Epithelial cell of proximal tubule (primary cell): ENCODE results near the gene EXD3. TPM values are rescaled to one million over a fixed set of nuclear protein-coding genes. Genes with fewer than 3 reads are reported as not detected.

ENCODE experiments used
- DNase-seq: peaks from one replicate; pipeline ENCODE4 v3.0.0-alpha.2; 2011; ENCODE audit warnings: low read depth
- H3K4me3 ChIP-seq: 2 replicates; pipeline ENCODE4 v1.5.1; 2011; ENCODE audit warnings: low read depth, mild to moderate bottlenecking, low read length
- total RNA-seq: library from RNA; depleted of rRNA; stranded (reverse); fragments of >200 nt; gene quantifications from 2 replicates; pipeline ENCODE4 v1.2.3, GENCODE V29; 2015
- TF ChIP-seq, protein P1 (sequence below): conservative IDR thresholded peaks from 2 replicates; pipeline ENCODE4 v1.5.1; 2012; ENCODE audit warnings: low read depth, mild to moderate bottlenecking, low read length

The EXD3 gene
- total RNA-seq, 1 donor from 2014 or later, result 29.2 TPM

DNA sequence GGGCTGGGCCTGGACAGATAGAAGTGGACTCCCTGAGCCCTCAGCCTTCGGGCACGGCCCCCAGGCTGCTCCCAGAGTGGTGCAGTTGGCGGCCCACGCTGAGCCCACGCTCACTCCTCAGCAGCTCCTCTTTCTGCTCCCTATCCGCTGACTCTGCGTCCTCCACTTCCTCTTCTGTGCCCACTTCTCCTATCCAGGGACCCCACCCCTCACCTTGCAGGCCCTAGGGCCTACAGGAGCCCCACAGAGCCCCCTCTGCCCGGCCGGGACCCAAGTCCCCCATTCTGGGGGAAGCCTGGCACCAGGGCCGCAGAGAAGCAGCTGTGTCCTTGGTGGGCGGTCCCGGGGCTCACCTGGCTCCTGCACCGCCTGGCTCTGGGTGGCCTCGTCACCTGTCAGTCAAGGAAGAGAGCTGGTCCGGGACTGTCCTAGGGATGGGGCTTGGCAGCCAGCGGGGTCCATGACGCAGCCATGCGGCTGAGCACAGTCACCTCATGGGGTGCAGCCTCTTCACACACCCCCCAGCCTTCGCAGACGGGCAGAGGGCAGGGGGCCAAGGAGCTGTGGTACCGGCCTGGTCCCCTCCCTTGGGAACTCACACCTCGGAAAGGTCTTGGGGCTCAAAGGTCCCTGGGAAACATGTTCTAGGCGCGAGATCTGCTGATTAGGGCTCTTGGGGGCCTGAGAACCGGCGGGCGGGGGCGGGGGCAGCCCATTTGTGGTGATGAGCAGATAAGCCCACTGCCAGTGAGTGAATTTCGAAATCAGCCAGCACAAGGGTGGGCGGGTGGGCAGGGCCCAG, 115.5 kb downstream of the EXD3 start:
- DNase-seq, result no peak
- TF ChIP-seq, protein P1, sequence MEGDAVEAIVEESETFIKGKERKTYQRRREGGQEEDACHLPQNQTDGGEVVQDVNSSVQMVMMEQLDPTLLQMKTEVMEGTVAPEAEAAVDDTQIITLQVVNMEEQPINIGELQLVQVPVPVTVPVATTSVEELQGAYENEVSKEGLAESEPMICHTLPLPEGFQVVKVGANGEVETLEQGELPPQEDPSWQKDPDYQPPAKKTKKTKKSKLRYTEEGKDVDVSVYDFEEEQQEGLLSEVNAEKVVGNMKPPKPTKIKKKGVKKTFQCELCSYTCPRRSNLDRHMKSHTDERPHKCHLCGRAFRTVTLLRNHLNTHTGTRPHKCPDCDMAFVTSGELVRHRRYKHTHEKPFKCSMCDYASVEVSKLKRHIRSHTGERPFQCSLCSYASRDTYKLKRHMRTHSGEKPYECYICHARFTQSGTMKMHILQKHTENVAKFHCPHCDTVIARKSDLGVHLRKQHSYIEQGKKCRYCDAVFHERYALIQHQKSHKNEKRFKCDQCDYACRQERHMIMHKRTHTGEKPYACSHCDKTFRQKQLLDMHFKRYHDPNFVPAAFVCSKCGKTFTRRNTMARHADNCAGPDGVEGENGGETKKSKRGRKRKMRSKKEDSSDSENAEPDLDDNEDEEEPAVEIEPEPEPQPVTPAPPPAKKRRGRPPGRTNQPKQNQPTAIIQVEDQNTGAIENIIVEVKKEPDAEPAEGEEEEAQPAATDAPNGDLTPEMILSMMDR, result no peak
- H3K4me3 ChIP-seq, result no peak overlapping the region

DNA sequence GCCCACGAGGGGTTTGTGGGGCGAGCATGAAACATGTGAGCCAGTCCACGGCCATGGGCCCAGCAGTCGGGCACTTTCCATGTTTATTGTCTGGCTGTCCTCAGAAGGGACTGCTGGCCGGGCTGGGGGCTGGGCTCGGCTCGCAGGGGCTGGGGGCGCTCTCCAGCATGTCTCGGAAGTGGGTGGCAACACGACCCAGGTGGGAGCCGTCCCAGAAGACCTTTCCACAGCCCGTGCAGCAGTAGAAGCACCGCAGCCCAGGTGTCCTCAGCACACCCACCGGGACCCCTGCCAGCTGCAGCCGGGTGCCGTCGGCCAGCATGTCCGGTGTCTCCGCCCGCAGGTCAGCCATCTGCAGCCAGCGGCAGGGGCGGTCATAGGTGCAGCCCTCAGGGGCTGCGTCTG, 116.1 kb downstream of the EXD3 start:
- no peak overlapping the region for H3K4me3 ChIP-seq
- DNase-seq, result no peak
- TF ChIP-seq, protein P1, result no peak

DNA sequence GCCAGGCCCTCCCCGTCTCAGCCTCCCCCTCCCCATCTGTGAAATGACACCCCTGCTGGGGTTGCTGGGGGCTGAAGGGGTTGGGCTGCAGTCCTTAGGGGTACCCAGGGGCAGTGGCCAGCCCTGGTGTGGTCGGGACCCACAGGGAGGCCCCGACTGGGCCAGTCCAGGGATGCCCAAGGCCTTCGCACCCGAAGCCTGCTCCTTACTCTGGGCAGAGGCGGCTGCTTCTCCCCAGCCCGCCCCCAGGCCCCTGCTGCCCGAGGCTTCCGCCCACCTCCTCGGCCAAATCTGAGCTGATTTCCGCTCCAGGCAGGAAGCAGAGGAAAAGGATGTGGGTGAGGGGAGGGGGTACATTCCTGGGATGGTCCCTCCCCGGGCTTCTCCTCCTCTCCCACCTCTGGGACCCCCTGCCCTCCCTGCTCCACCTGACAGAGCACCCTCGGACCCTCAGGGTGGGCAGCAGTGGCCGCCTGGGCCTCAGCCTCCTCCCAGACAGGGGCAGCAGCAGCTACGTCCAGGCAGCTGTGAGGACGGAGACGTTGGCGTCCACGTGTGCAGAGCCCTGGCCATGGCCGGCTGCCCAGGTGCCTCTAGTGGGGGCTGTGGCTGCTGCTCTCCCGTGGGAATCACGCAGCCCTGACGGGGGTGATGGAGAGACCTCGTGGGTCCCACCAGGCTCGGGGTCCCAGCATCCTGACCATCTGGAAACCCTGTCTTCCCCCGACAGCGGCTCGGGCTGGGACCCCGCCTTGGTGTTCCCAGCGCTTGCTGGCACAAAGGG, 116.7 kb downstream of the EXD3 start:
- H3K4me3 ChIP-seq, result no peak overlapping the region
- DNase-seq, result no peak
- TF ChIP-seq, protein P1, result no peak

DNA sequence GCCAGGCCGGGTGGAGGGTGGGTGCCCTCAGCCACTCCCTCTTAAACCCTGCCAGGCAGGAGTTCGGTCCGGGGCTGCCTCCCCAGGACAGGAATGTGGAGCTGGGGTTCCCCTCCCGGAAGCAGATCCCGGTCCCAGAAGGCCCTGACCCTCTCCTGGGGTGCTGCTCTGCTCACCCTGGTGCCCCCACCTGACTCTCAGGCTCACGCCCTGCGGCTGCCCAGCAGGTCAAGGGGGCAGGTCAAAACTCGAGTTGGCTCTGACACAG, 117.2 kb downstream of the EXD3 start:
- TF ChIP-seq, protein P1, result no peak
- no peak for DNase-seq
- no peak overlapping the region for H3K4me3 ChIP-seq

DNA sequence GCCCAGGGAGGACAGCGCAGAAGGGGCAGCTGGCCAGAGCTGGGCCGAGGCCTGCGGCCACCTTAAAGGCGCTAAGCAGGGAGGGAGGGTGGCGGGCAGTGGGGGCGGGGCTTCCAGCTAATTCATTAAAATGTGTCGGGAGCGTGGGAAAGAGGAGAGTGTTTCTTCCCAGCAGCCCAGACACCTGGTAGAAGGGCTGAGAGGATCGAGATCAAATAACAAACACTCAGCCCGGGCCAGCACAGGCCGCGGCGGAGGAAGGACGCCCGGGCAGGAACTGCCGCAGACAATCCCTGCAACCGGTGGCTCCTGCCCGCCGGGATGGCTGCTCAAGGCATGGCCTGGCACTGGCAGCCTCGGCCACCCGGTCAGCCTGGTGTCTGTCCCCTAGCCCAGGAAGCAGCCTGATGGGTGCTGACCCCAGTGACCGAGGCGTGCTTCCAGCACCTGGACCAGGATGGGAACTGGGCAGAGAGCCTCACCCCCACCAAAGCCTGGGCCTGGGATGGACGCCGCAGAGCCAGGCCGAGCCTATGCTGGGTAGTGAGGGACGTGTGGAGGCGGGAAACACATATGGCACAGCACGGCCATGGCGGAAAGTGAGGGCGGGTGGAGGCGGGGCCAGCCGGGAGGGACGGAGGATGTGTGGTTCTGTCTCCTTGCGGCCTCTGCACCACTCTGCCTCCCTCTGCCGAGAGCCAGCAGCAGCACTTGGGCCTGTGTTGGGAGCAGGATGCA, 117.7 kb downstream of the EXD3 start:
- TF ChIP-seq, protein P1, result peak; percentile 7
- DNase-seq, result no peak
- H3K4me3 ChIP-seq, result peak overlapping the region; percentile 19

DNA sequence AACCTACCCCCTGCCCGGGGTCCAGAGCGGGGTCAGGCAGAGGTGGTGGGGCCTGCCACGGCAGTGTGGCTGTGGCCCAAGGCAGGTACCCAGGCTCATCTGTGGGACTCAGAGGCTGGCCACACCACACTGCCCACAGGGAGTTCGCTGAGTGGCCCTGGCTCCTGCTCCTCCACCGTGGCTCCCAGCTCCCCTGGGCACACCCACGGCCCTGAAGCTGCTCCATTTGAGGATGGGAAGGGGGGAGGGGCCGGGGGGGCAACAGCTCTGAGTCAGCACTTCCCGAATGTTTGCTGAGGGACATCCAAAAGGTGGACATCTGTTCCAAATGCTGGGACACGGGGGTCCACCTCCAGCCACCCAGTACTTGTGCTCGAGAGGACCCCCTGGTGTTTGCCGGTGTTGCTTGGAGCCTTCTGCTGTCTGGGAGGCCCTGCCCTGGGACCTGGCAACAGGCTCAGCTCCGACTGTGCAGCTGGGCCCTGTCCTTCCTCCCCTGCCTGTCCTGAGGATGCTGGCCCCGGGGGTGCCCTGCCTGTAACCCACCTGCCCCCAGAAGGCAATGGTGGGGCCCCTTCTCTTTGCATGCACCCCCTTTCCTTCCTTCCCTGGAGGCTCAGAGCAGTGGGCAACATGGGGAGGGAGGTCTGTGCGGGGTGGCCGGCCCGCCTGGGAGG, 118.4 kb downstream of the EXD3 start:
- TF ChIP-seq, protein P1, result peak; percentile 27
- no peak for DNase-seq
- no peak overlapping the region for H3K4me3 ChIP-seq
